RWPE2 (cell line): Measurements from ENCODE around the gene CHCHD3.

Experiments
- ATAC-seq: fragments of 200-7000 bp; cut with Tn5 transposase; 3 replicates; pipeline ENCODE4 v1.9.1; 2021; ENCODE audit warnings: low read depth
- DNase-seq: peaks from one replicate; pipeline ENCODE4 v3.0.0-alpha.2; 2020; ENCODE audit warnings: low spot score
- H3K27ac ChIP-seq: fragments of 450-650 bp; 2 replicates; pipeline ENCODE4 v1.5.1; 2017; ENCODE audit warnings: mild to moderate bottlenecking; ENCODE audit not compliant: poor library complexity, severe bottlenecking
- H3K27me3 ChIP-seq: fragments of 250-450 bp; sonication (Bioruptor Pico); 2 replicates; pipeline ENCODE4 v1.5.1; 2021; ENCODE audit warnings: mild to moderate bottlenecking, moderate library complexity; ENCODE audit not compliant: insufficient read depth, poor library complexity, severe bottlenecking
- H3K36me3 ChIP-seq: fragments of 250-450 bp; sonication (Bioruptor Pico); 2 replicates; pipeline ENCODE4 v1.5.1; 2020; ENCODE audit warnings: low read depth, mild to moderate bottlenecking, moderate library complexity
- H3K4me1 ChIP-seq: fragments of 250-450 bp; sonication (Bioruptor Pico); 2 replicates; pipeline ENCODE4 v1.5.1; 2021; ENCODE audit warnings: mild to moderate bottlenecking, moderate library complexity; ENCODE audit not compliant: insufficient read depth, poor library complexity, severe bottlenecking
- H3K4me3 ChIP-seq: fragments of 250-450 bp; sonication (Bioruptor Pico); 2 replicates; pipeline ENCODE4 v1.5.1; 2021; ENCODE audit warnings: mild to moderate bottlenecking, moderate library complexity; ENCODE audit not compliant: severe bottlenecking
- H3K9me3 ChIP-seq: fragments of 250-450 bp; sonication (Bioruptor Pico); 2 replicates; pipeline ENCODE4 v1.5.1; 2021; ENCODE audit warnings: mild to moderate bottlenecking, moderate library complexity; ENCODE audit not compliant: severe bottlenecking
- TF ChIP-seq, protein P1 (sequence below): fragments of 450-650 bp; IDR thresholded peaks from one replicate; pipeline ENCODE4 v1.5.1; 2017; ENCODE audit warnings: mild to moderate bottlenecking, moderate library complexity; ENCODE audit not compliant: poor library complexity, severe bottlenecking

CHCHD3 gene

DNA sequence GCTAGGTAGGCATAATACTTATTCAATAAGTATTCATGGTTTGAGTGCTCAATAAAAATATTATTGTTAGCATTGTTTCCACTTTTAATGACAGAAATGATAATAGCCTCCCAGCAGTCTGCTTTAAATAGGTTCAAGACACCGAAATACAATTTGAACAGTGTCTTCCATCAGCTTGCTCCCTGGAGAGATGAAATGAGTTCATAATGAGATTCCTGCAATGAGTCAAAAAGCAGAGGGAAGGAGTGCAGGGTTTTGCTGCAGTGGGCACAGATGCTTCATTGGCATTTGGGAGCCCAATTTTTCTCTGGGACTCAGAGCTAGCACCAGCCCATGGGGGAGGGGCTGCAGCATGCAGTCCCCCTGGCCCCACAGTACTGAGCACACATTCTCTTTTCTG is 32.6 kb upstream of the CHCHD3 start:
- TF ChIP-seq, protein P1, sequence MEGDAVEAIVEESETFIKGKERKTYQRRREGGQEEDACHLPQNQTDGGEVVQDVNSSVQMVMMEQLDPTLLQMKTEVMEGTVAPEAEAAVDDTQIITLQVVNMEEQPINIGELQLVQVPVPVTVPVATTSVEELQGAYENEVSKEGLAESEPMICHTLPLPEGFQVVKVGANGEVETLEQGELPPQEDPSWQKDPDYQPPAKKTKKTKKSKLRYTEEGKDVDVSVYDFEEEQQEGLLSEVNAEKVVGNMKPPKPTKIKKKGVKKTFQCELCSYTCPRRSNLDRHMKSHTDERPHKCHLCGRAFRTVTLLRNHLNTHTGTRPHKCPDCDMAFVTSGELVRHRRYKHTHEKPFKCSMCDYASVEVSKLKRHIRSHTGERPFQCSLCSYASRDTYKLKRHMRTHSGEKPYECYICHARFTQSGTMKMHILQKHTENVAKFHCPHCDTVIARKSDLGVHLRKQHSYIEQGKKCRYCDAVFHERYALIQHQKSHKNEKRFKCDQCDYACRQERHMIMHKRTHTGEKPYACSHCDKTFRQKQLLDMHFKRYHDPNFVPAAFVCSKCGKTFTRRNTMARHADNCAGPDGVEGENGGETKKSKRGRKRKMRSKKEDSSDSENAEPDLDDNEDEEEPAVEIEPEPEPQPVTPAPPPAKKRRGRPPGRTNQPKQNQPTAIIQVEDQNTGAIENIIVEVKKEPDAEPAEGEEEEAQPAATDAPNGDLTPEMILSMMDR = no peak
- Histone ChIP-seq H3K36me3 (no peaks in the 10 kb centered on the region), H3K9me3 (no peaks in the 10 kb centered on the region), H3K4me3 (no peak overlapping the region), H3K4me1 (no peaks in the 10 kb centered on the region), H3K27ac (no peak overlapping the region), H3K27me3 (peaks cover 30% of the 10 kb centered on the region)
- no peak for DNase-seq
- no peak for ATAC-seq

DNA sequence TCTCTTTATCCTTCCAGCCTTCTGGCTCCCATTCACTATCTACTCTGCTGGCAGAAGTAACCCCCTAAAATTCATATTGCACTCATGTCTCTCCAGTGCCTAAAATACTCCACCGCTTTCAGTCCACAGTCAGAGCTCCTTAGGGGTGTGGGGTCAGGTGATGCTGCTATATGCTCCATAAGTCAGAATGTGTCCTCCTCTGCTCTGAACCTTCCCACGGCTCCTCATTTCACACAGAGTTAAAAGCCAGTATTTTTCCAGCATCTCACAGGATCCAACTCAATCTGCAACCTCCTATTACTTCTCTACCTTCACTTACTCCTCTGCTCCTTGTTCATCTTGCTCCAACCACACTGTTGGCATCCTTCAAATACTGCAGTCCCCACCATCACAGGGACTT is 31.1 kb upstream of the CHCHD3 start:
- H3K9me3 ChIP-seq = no peaks in the 10 kb centered on the region
- no peak for ATAC-seq
- no peaks in the 10 kb centered on the region for H3K4me1 ChIP-seq
- DNase-seq = no peak
- H3K27ac ChIP-seq = no peak overlapping the region
- no peak overlapping the region for H3K4me3 ChIP-seq
- no peaks in the 10 kb centered on the region for H3K36me3 ChIP-seq
- TF ChIP-seq, protein P1 = no peak
- H3K27me3 ChIP-seq = peaks cover 22% of the 10 kb centered on the region

DNA sequence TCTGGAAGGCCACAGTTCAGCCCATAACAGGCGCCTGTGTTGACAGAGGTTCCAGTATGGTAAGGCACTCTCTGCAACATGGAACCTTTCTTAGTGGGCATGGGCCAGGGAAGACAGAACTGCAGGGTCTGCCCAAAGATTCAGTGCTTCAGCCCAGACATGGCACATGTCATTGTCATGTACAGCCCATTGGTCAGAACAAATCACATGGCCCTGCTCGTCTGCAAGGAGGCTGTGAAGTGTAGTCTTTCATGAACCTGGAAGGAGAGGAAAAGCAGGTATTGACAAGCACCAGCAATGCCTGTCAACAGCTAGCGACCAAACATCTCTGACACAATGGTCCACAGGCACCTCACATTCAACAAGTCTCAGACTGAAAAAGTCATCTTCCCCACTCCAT is 30.4 kb upstream of the CHCHD3 start:
- Histone ChIP-seq H3K27me3 (peaks cover 21% of the 10 kb centered on the region), H3K36me3 (no peaks in the 10 kb centered on the region), H3K4me3 (no peak overlapping the region), H3K9me3 (no peaks in the 10 kb centered on the region), H3K4me1 (no peaks in the 10 kb centered on the region), H3K27ac (no peak overlapping the region)
- no peak for DNase-seq
- TF ChIP-seq, protein P1 = no peak
- no peak for ATAC-seq

DNA sequence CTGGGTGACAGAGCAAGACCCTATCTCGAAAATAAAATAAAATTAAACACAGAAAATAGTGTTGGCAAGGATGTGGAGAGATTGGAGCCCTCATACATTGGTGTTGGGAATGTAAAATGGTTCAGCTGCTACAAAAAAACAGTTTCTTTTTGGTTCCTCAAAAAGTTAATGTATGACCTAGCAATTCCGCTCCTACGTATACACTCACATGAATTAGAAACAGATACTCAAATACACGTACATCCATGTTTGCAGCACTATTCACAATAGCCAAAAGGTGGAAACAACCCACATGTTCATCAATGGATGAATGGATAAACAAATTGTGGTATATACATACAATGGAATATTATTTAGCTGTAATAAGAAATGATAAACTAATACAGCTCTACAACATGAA is 28.4 kb upstream of the CHCHD3 start:
- H3K4me1 ChIP-seq = no peaks in the 10 kb centered on the region
- H3K4me3 ChIP-seq = no peak overlapping the region
- no peaks in the 10 kb centered on the region for H3K9me3 ChIP-seq
- no peaks in the 10 kb centered on the region for H3K36me3 ChIP-seq
- H3K27ac ChIP-seq = no peak overlapping the region
- peaks cover 10% of the 10 kb centered on the region for H3K27me3 ChIP-seq
- TF ChIP-seq, protein P1 = no peak
- no peak for DNase-seq
- no peak for ATAC-seq

DNA sequence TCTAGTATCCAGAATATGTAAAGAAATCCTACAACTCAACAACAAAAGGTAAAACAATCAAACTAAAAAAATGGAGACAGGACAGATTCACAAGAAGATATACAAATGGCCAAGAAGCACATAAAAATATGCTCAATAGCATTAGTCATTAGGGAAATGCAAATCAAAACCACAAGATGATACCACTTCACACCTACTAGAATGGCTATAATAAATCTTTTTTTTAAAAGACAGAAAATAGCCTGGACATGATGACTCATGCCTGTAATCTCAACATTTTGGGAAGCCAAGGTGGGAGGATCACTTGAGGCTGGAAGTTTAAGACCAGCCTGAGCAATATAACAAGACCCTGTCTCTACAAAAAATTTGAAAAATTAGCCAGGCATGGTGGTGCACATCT is 27.9 kb upstream of the CHCHD3 start:
- no peak overlapping the region for H3K4me3 ChIP-seq

More for the DNA sequence above, 27.9 kb upstream of the CHCHD3 start:
- Histone ChIP-seq H3K27ac (no peak overlapping the region), H3K27me3 (peaks cover 6% of the 10 kb centered on the region), H3K36me3 (no peaks in the 10 kb centered on the region), H3K9me3 (no peaks in the 10 kb centered on the region), H3K4me1 (no peaks in the 10 kb centered on the region)
- DNase-seq (no peak), ATAC-seq (no peak)
- TF ChIP-seq, protein P1 = no peak
